Lower lobe of right lung (tissue), 2 donors: ENCODE results near the gene ZNF512. TPM values are rescaled to one million over a fixed set of nuclear protein-coding genes. Genes with fewer than 3 reads are reported as not detected.

Experiments
- ATAC-seq, 2 donors: fragments of 200-7000 bp; cut with Tn5 transposase; one replicate each; pipeline ENCODE4 v1.9.1; 2020 to 2022; ENCODE audit warnings: mild to moderate bottlenecking in 2 of 2, moderate library complexity in 2 of 2
- DNase-seq: peaks from one replicate; pipeline ENCODE4 v3.0.0-alpha.2; 2020
- H3K27ac ChIP-seq: fragments of 200-600 bp; one replicate; pipeline ENCODE4 v1.8.0; 2022
- H3K27me3 ChIP-seq: fragments of 200-600 bp; one replicate; pipeline ENCODE4 v1.8.0; 2022; ENCODE audit warnings: low read depth
- H3K36me3 ChIP-seq: fragments of 200-600 bp; one replicate; pipeline ENCODE4 v1.8.0; 2022; ENCODE audit warnings: mild to moderate bottlenecking
- H3K4me1 ChIP-seq: fragments of 200-600 bp; one replicate; pipeline ENCODE4 v1.8.0; 2022
- H3K4me3 ChIP-seq: fragments of 200-600 bp; one replicate; pipeline ENCODE4 v1.8.0; 2022; ENCODE audit warnings: mild to moderate bottlenecking
- H3K9me3 ChIP-seq: fragments of 200-600 bp; one replicate; pipeline ENCODE4 v1.8.0; 2022
- intact Hi-C: fragments of 100-400 bp; cut with DNase I; formaldehyde crosslinking; loops from one replicate; pipeline ENCODE4 v1.11.0; 2022
- total RNA-seq: library from RNA; stranded (reverse); fragmentation: NEBNext Ultra II Directional; extraction: Animal tissue kit (Norgen Biotek cat#: 25700); gene quantifications from one replicate; pipeline ENCODE4 v1.2.1, GENCODE V29; 2021
- TF ChIP-seq, protein P1 (sequence below): fragments of 200-600 bp; IDR thresholded peaks from one replicate; pipeline ENCODE4 v1.8.0; 2022; ENCODE audit warnings: antibody characterized with exemption, mild to moderate bottlenecking
- donor health status: DM: no; HTN: yes; CAD: no; lungs with severe emphysema.

Gene ZNF512
- total RNA-seq, 1 donor from 2014 or later, result 29.5 TPM

DNA sequence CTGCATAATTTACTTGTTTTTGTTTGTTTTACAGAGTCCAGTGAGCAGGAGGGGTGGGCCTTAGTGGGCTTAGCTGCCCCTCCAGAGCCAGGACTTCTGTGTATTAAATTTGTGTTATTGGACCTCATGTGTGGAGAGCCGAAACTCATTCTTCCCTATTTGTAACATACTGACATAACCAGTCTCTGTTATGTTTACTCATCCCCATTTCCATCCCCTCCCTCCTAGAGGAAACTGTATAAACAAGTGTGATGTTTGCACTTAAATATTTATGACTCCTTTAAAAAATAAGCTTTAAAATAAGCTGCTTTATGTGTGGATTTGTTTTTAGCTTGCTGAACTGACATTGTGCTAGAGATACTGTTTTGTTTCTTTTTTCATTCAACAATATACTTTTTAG, 13.8 kb downstream of the ZNF512 start:
- peaks cover 15% of the 10 kb centered on the region for H3K4me1 ChIP-seq
- TF ChIP-seq, protein P1, sequence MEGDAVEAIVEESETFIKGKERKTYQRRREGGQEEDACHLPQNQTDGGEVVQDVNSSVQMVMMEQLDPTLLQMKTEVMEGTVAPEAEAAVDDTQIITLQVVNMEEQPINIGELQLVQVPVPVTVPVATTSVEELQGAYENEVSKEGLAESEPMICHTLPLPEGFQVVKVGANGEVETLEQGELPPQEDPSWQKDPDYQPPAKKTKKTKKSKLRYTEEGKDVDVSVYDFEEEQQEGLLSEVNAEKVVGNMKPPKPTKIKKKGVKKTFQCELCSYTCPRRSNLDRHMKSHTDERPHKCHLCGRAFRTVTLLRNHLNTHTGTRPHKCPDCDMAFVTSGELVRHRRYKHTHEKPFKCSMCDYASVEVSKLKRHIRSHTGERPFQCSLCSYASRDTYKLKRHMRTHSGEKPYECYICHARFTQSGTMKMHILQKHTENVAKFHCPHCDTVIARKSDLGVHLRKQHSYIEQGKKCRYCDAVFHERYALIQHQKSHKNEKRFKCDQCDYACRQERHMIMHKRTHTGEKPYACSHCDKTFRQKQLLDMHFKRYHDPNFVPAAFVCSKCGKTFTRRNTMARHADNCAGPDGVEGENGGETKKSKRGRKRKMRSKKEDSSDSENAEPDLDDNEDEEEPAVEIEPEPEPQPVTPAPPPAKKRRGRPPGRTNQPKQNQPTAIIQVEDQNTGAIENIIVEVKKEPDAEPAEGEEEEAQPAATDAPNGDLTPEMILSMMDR, result no peak
- peaks cover 10% of the 10 kb centered on the region for H3K9me3 ChIP-seq
- no peak for DNase-seq
- intact Hi-C loops, result no loop called here
- H3K27me3 ChIP-seq, result no peaks in the 10 kb centered on the region
- no peak overlapping the region for H3K4me3 ChIP-seq
- ATAC-seq, result no peak
- no peak overlapping the region for H3K27ac ChIP-seq
- H3K36me3 ChIP-seq, result peaks cover 32% of the 10 kb centered on the region

DNA sequence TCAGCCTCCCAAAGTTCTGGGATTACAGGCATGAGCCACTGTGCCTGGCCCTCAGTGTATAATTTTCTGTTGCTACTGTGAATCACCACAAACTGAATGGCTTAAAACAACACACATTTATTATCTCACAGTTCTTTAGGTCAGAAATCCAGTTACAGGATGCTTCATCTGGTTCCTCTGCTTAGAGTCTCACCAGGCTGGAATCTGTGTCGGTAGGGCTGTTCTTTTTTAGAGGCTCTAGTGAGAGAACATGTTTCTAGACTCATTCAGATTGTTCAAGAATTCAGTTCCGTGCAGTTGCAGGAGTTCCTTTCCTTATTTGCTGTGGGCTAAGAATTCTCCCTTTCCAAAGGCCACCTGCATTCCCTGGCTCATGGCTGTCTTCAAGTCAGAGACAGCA, 23.8 kb downstream of the ZNF512 start:
- intact Hi-C loops, result no loop called here
- TF ChIP-seq, protein P1, result no peak
- no peak overlapping the region for H3K27ac ChIP-seq
- H3K27me3 ChIP-seq, result no peaks in the 10 kb centered on the region
- DNase-seq (no peak), ATAC-seq (no peak)
- H3K4me1 ChIP-seq, result no peaks in the 10 kb centered on the region
- peaks cover 88% of the 10 kb centered on the region for H3K36me3 ChIP-seq
- H3K9me3 ChIP-seq, result no peaks in the 10 kb centered on the region
- no peak overlapping the region for H3K4me3 ChIP-seq

DNA sequence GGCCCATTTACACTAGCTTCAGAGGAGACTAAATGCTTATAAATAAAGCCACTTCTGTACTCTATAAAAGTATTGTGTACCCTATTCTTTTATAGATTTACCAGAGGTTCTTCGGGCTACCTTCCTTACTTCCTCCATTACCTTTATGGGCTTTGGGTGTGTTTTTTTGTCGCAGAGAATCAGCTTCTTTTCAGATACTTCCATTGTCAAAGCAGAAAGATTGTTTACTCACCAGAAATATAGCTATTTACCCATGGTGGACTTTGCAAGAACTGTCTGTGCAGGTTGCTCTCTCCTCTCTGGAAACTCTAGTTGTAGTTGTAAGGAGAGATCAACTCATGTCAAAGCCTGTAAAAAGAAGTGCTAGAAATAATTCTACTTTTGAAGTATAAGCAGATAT, 31.1 kb downstream of the ZNF512 start:
- DNase-seq (no peak), ATAC-seq (no peak)
- Histone ChIP-seq H3K4me3 (no peak overlapping the region), H3K27me3 (no peaks in the 10 kb centered on the region), H3K9me3 (no peaks in the 10 kb centered on the region), H3K4me1 (no peaks in the 10 kb centered on the region), H3K36me3 (peaks cover 84% of the 10 kb centered on the region), H3K27ac (no peak overlapping the region)
- intact Hi-C loops, result no loop called here
- TF ChIP-seq, protein P1, result no peak

DNA sequence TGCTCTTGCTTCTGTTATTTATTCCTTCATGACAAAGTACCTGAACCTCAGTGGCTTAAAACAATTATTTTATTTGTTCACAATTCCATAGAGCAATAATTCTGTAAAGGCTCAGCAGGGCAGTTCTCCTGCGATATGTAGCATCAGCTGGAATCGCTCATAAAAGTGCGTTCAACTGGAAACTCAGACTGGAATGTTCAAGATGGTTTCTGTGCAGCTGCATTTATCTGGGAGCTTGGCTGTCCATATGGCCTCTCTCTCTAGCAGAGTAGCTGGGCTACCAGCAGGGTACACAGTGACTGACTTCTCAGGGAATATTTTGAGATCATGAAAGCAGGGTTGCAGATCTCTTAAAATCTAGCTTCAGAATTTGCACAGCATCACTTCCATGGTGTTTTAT, 32.5 kb downstream of the ZNF512 start:
- no peak for DNase-seq
- intact Hi-C loops, result no loop called here
- peaks cover 86% of the 10 kb centered on the region for H3K36me3 ChIP-seq
- TF ChIP-seq, protein P1, result no peak
- no peaks in the 10 kb centered on the region for H3K27me3 ChIP-seq
- no peak for ATAC-seq
- H3K9me3 ChIP-seq, result no peaks in the 10 kb centered on the region
- H3K27ac ChIP-seq, result no peak overlapping the region
- H3K4me3 ChIP-seq, result no peak overlapping the region
- H3K4me1 ChIP-seq, result no peaks in the 10 kb centered on the region

DNA sequence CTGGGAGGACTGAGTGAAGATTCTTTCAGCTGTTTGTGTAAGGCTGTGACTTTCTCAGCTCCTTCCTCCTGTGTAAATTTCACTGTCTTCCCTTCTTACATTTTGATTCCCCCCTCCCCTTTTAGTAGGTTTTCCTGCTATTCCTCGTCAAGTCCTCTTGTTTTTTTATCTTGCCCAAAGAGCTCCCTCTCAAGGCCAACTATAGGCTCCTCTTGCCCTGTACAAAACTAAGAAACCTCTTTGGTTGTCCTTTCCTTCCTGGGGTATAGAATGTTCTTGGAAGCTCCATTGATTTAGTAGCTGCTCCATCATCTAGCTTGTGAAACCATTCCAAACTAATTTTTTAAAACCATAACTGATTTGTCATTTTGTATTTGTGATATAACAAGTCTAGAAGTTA, 38.7 kb downstream of the ZNF512 start:
- Histone ChIP-seq H3K27ac (no peak overlapping the region), H3K36me3 (peaks cover 80% of the 10 kb centered on the region), H3K9me3 (no peaks in the 10 kb centered on the region), H3K4me1 (peaks cover 5% of the 10 kb centered on the region), H3K27me3 (no peaks in the 10 kb centered on the region), H3K4me3 (no peak overlapping the region)
- intact Hi-C loops, result no loop called here
- ATAC-seq, result no peak
- TF ChIP-seq, protein P1, result no peak
- DNase-seq, result no peak

DNA sequence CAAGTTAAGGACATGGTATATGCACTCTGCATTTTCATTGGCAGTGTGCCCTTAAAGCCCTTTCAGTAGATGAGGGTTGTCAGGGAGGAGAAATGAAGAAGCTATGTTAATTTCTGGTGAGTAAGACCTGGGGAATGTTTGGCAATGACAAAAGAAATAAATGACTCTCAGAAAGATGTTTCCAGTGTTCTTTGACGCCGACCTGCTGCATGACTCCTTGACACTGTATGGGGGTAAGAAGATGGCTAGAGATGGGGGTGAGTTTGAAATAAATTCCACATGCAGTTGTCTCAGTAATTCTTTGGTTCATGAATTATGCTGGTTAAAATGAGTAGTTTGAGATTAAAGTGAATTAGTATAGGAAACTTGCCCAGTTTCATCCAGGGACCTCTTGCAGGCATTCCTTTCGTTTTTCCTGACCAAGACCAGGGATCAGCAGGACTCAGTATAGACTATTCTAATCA, 40.1 kb downstream of the ZNF512 start:
- TF ChIP-seq, protein P1, result no peak
- no peak overlapping the region for H3K4me3 ChIP-seq
- no peak overlapping the region for H3K27ac ChIP-seq
- DNase-seq, result no peak
- peaks cover 66% of the 10 kb centered on the region for H3K36me3 ChIP-seq
- H3K4me1 ChIP-seq, result peaks cover 19% of the 10 kb centered on the region
- no peaks in the 10 kb centered on the region for H3K9me3 ChIP-seq
- intact Hi-C loops, result no loop called here
- ATAC-seq, result no peak
- H3K27me3 ChIP-seq, result no peaks in the 10 kb centered on the region
